Adrenal gland (tissue), 5 donors: ENCODE results near the gene STPG1.

ENCODE experiments used
- POLR2A ChIP-seq, 2 donors: fragments of 450-650 bp; IDR thresholded peaks; one replicate each; pipeline ENCODE4 v1.6.1; 2017; ENCODE audit warnings: antibody characterized with exemption in 2 of 2, mild to moderate bottlenecking in 2 of 2, moderate library complexity in 1 of 2
- TF ChIP-seq, protein P1 (sequence below), 6 experiments: fragments of 450-650 bp in 4 of 6; fragments of 200-600 bp in 2 of 6; sonication (generic) in 1 of 6; IDR thresholded peaks; 1 replicate in 5 of 6; 2 replicates in 1 of 6; pipeline versions ENCODE4 v1.5.1 to v1.8.0; 2016 to 2021; ENCODE audit warnings: antibody characterized with exemption in 6 of 6, mild to moderate bottlenecking in 2 of 6, moderate library complexity in 1 of 6
- donor health status: DM: no; HTN: no; CAD: no.

DNA sequence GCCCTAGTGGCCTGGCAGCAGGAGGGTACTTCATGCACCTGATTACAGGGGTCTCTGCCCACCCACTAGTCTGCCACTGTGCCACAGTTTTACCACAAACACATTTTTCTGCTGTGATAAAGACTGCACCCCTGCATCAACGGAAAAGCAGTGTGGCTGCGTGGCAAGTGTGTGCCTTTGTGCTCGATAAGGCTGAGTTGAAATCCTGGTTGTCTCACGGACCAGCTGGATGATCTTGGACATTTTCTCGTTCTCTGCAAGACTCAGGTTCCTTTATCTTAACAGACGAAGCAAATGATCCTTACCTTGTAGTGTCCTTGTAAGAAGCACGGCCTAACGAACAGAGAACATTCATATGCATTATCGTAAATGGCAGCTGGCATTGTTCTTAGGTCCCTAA is 84.3 kb downstream of the STPG1 start:
- TF ChIP-seq, protein P1, sequence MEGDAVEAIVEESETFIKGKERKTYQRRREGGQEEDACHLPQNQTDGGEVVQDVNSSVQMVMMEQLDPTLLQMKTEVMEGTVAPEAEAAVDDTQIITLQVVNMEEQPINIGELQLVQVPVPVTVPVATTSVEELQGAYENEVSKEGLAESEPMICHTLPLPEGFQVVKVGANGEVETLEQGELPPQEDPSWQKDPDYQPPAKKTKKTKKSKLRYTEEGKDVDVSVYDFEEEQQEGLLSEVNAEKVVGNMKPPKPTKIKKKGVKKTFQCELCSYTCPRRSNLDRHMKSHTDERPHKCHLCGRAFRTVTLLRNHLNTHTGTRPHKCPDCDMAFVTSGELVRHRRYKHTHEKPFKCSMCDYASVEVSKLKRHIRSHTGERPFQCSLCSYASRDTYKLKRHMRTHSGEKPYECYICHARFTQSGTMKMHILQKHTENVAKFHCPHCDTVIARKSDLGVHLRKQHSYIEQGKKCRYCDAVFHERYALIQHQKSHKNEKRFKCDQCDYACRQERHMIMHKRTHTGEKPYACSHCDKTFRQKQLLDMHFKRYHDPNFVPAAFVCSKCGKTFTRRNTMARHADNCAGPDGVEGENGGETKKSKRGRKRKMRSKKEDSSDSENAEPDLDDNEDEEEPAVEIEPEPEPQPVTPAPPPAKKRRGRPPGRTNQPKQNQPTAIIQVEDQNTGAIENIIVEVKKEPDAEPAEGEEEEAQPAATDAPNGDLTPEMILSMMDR (IDR thresholded peaks at IDR 0.05), result no peak
- no peak for TF ChIP-seq POLR2A (IDR thresholded peaks at IDR 0.05)
